AG20443 (cell line): ENCODE measurements around the gene GLT1D1.

Experiments used
- DNase-seq: peaks from one replicate; pipeline ENCODE4 v3.0.0; 2012; ENCODE audit warnings: low spot score, mixed read lengths

Gene GLT1D1

GRCh38 chr12:128969480-128970055 lies 116.3 kb downstream of the GLT1D1 start:
- no peak for DNase-seq

GRCh38 chr12:128970110-128970509 lies 116.8 kb downstream of the GLT1D1 start:
- no peak for DNase-seq

- DNase-seq, result no peak
Measured at GRCh38 chr12:128970941-128971340, 117.7 kb downstream of the GLT1D1 start.

GRCh38 chr12:128971802-128972201 lies 118.5 kb downstream of the GLT1D1 start:
- DNase-seq, result no peak

GRCh38 chr12:128973883-128974681 lies 120.8 kb downstream of the GLT1D1 start:
- no peak for DNase-seq

- no peak for DNase-seq
Measured at GRCh38 chr12:128974881-128975280, 121.6 kb downstream of the GLT1D1 start.

- DNase-seq, result no peak
Measured at GRCh38 chr12:128976120-128976738, 123.0 kb downstream of the GLT1D1 start.

GRCh38 chr12:128977441-128977840 lies 124.2 kb downstream of the GLT1D1 start:
- DNase-seq, result no peak

GRCh38 chr12:128978067-128978466 lies 124.8 kb downstream of the GLT1D1 start:
- DNase-seq, result no peak

GRCh38 chr12:128980623-128981022 lies 127.3 kb downstream of the GLT1D1 start:
- no peak for DNase-seq

- DNase-seq, result no peak
Measured at GRCh38 chr12:128981971-128982533, 128.8 kb downstream of the GLT1D1 start.

- no peak for DNase-seq
Measured at GRCh38 chr12:128982933-128983332, 129.7 kb downstream of the GLT1D1 start.

GRCh38 chr12:128983371-128983770 lies 130.1 kb downstream of the GLT1D1 start:
- DNase-seq, result no peak

GRCh38 chr12:128986957-128987356 lies 133.7 kb downstream of the GLT1D1 start:
- DNase-seq, result no peak

GRCh38 chr12:128989287-128989686 lies 136.0 kb downstream of the GLT1D1 start:
- DNase-seq, result no peak

GRCh38 chr12:128991716-128992115 lies 138.4 kb downstream of the GLT1D1 start:
- DNase-seq, result no peak

GRCh38 chr12:128992116-128992515 lies 138.8 kb downstream of the GLT1D1 start:
- DNase-seq, result no peak

GRCh38 chr12:128992550-128992949 lies 139.3 kb downstream of the GLT1D1 start:
- no peak for DNase-seq

GRCh38 chr12:128994856-128995255 lies 141.6 kb downstream of the GLT1D1 start:
- no peak for DNase-seq

GRCh38 chr12:128995619-128996018 lies 142.3 kb downstream of the GLT1D1 start:
- no peak for DNase-seq

GRCh38 chr12:129001826-129002225 lies 148.5 kb downstream of the GLT1D1 start:
- DNase-seq, result no peak

GRCh38 chr12:129002427-129002826 lies 149.1 kb downstream of the GLT1D1 start:
- DNase-seq, result no peak

GRCh38 chr12:129005416-129005815 lies 152.1 kb downstream of the GLT1D1 start:
- no peak for DNase-seq
